Ovary (tissue), 9 donors: ENCODE measurements around the gene FLYWCH1. TPM values are rescaled to one million over a fixed set of nuclear protein-coding genes. Genes with fewer than 3 reads are reported as not detected.

Experiments
- DNase-seq, 5 donors: peaks; one replicate each; pipeline ENCODE4 v3.0.0-alpha.2; 2019 to 2020
- H3K27ac ChIP-seq, 2 donors: fragments of 200-600 bp; one replicate each; pipeline versions ENCODE4 v1.5.1 to v1.8.0; 2019 to 2022
- H3K27me3 ChIP-seq: fragments of 200-600 bp; one replicate; pipeline ENCODE4 v1.8.0; 2022
- H3K36me3 ChIP-seq: fragments of 200-600 bp; sonication (generic); one replicate; pipeline ENCODE4 v1.5.1; 2019
- H3K4me1 ChIP-seq: one replicate; pipeline ENCODE4 v1.8.1; 2013; ENCODE audit warnings: mild to moderate bottlenecking, moderate library complexity; ENCODE audit not compliant: insufficient read depth
- H3K4me3 ChIP-seq: fragments of 200-600 bp; sonication (generic); one replicate; pipeline ENCODE4 v1.5.1; 2017
- H3K9me3 ChIP-seq, 2 donors: fragments of 200-600 bp in 1 of 2; sonication (generic) in 1 of 2; one replicate each; pipeline versions ENCODE4 v1.5.1 to v1.8.1; 2013 to 2019; ENCODE audit warnings: mild to moderate bottlenecking in 1 of 2, moderate library complexity in 1 of 2
- CTCF ChIP-seq, 3 donors: fragments of 450-650 bp in 2 of 3; fragments of 200-600 bp in 1 of 3; IDR thresholded peaks; one replicate each; pipeline versions ENCODE4 v1.5.1 to v1.8.0; 2016 to 2022; ENCODE audit warnings: antibody characterized with exemption in 3 of 3, mild to moderate bottlenecking in 1 of 3
- EP300 ChIP-seq: sonication (generic); formaldehyde crosslinking; IDR thresholded peaks from one replicate; pipeline ENCODE4 v1.6.1; 2017; ENCODE audit warnings: antibody characterized with exemption
- POLR2A ChIP-seq: fragments of 450-650 bp; IDR thresholded peaks from one replicate; pipeline ENCODE4 v1.6.1; 2017; ENCODE audit warnings: antibody characterized with exemption, mild to moderate bottlenecking, moderate library complexity
- WGBS, 3 donors: extraction: QIAGEN DNeasy Blood & Tissue Kit in 1 of 3; methylation state at CpG; one replicate each; pipeline versions ENCODE4 v1.1.5 to v1.1.7; 2013 to 2017; 5-methylcytosine and 5-hydroxymethylcytosine counted together
- intact Hi-C, 4 donors: fragments of 100-400 bp; cut with DNase I; formaldehyde crosslinking; loops; one replicate each; pipeline versions ENCODE4 v1.11.0 to v1.15.1; 2022 to 2023
- polyA plus RNA-seq, 2 donors: library from polyadenylated mRNA; stranded (reverse); fragments of 200-250 nt in 1 of 2; fragments of 350-450 nt in 1 of 2; fragmentation: Illumina TruSeq in 1 of 2; extraction: RNeasy Lipid Tissue Mini Kit (QIAGEN cat#74804) in 1 of 2; gene quantifications; one replicate each; pipeline ENCODE4 v1.2.3, GENCODE V29; 2013 to 2014
- total RNA-seq, 7 donors: library from RNA; depleted of rRNA in 2 of 7; stranded (reverse); fragments of >200 nt in 2 of 7; fragmentation: NEBNext Ultra II Directional in 3 of 7; extraction: Animal tissue kit (Norgen Biotek cat#: 25700) in 3 of 7; gene quantifications; one replicate each; pipeline versions ENCODE4 v1.1.0 to v1.2.4, GENCODE V29; 2016 to 2023
- donor health status: DM: no; HTN: no; CAD: no; lungs with moderate emphysema.
- donor health status: DM: no; HTN: no; CAD: no.
- donor health status: Bipolar disorder and iron deficiency.
- donor health status: DM: yes; HTN: yes; CAD: no.
- donor health status: DM: no; HTN: no; CAD: no.
- donor health status: DM: yes; HTN: yes; CAD: no.

FLYWCH1 gene
- total and polyA plus RNA-seq, 9 donors, result 2.2 to 66.9 (median 39.0) TPM

GRCh38 chr16:2956579-2956956 lies 44.8 kb downstream of the FLYWCH1 start:
- DNase-seq, result no peak
- Histone ChIP-seq H3K4me1 (no peaks in the 10 kb centered on the region), H3K9me3 (no peaks in the 10 kb centered on the region), H3K36me3 (no peaks in the 10 kb centered on the region), H3K27me3 (no peaks in the 10 kb centered on the region), H3K27ac (no peak overlapping the region), H3K4me3 (no peak overlapping the region)
- intact Hi-C loops, result no loop called here
- no peak for TF ChIP-seq POLR2A
- TF ChIP-seq EP300, result no peak
- TF ChIP-seq CTCF (IDR thresholded peaks at IDR 0.05), result no peak
- 77 to 80% (median 78%) methylated on average over 11 of the region's 11 CpGs for WGBS, 3 donors

DNA sequence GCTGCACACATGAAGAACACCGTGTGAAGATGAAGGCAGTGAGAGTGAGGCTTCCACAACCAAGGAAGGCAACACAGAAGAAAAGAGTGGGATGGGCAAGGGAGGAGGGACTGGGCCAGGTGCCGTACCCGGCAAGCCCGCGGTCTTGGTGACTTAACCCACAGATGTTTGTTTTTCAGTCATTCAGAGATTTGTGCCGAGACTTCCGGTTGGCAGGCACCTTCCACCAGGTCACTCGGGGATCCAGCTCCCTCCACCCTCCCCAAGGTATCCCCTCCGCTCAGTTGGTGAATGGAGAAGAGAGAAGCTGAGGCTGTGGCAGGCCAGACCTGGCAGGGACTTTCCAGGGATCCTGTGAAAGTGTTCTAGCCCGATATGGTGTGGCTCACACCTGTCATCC lies 47.5 kb downstream of the FLYWCH1 start:
- TF ChIP-seq POLR2A, result no peak
- no peak for TF ChIP-seq EP300
- TF ChIP-seq CTCF (IDR thresholded peaks at IDR 0.05), result no peak
- H3K27ac ChIP-seq, result no peak overlapping the region
- intact Hi-C loops, result no loop called here
- DNase-seq, result no peak
- H3K36me3 ChIP-seq, result no peaks in the 10 kb centered on the region
- H3K27me3 ChIP-seq, result peaks cover 3% of the 10 kb centered on the region
- H3K4me3 ChIP-seq, result no peak overlapping the region
- WGBS, 3 donors, result 51 to 63% (median 52%) methylated on average over 10 of the region's 10 CpGs
- peaks cover 3% of the 10 kb centered on the region for H3K4me1 ChIP-seq
- H3K9me3 ChIP-seq, result no peaks in the 10 kb centered on the region

DNA sequence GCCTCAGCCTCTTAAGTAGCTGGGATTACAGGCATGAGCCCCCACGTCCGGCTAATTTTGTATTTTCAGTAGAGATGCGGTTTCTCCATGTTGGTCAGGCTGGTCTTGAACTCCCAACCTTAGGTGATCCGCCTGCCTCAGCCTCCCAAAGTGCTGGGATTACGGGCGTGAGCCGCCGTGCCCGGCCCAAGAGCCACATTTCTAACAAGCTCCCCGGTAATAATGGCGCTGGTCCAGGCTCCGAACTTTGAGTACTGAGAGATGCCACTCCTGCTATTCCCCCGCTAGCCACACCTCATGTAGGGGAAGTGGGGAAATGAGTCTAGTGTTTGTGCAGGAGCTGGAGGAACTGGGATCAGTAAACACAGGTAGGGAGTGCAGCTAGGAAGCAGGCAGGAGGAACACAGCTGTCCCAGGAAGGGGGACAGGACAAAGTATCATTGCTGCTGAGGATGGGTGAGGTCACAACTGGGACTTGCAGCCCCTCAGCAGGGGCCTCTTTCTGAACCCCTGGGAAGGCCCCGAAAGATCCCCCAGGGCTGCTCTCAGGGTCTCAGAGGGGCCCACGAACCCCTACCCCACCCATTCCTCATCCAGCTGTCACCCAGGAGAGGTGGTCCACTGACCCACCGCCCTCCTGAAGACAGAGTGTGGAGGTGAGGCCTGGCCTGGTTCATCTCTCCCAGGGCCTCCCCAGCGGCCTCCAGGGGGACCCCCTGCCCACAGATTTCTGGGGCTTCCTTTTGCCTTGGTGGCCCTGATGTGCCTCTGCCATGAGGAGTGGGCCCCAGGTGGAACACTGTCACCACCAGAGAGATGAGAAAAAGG lies 48.7 kb downstream of the FLYWCH1 start:
- DNase-seq, result peak in 2 of 5 donors; percentile 17 to 20
- Histone ChIP-seq H3K9me3 (no peaks in the 10 kb centered on the region), H3K27me3 (peaks cover 10% of the 10 kb centered on the region), H3K36me3 (no peaks in the 10 kb centered on the region), H3K27ac (no peak overlapping the region), H3K4me1 (peaks cover 6% of the 10 kb centered on the region), H3K4me3 (no peak overlapping the region)
- intact Hi-C loops, result no loop called here
- 67 to 82% (median 80%) methylated on average over 16 to 17 of the region's 17 CpGs for WGBS, 3 donors
- no peak for TF ChIP-seq CTCF (IDR thresholded peaks at IDR 0.05)
- no peak for TF ChIP-seq EP300

- H3K27me3 ChIP-seq, result peaks cover 10% of the 10 kb centered on the region
- peak in 2 of 5 donors; percentile 11 to 12 for DNase-seq
- peaks cover 6% of the 10 kb centered on the region for H3K4me1 ChIP-seq
- H3K27ac ChIP-seq, result no peak overlapping the region
- H3K4me3 ChIP-seq, result no peak overlapping the region
- 14 to 20% (median 17%) methylated on average over 25 to 28 of the region's 28 CpGs for WGBS, 3 donors
- H3K9me3 ChIP-seq, result no peaks in the 10 kb centered on the region
- no peaks in the 10 kb centered on the region for H3K36me3 ChIP-seq
- TF ChIP-seq EP300, result no peak
- TF ChIP-seq POLR2A, result no peak
- TF ChIP-seq CTCF (IDR thresholded peaks at IDR 0.05), result no peak
- intact Hi-C loops, result no loop called here
Observed at GRCh38 chr16:2962334-2963073, 50.8 kb downstream of the FLYWCH1 start.
